ENCODE data around the gene SCYL1. TPM values are rescaled to one million over a fixed set of nuclear protein-coding genes. Genes with fewer than 3 reads are reported as not detected.

The SCYL1 gene
- total RNA-seq, 2 donors from 2014 or later: 55.0 to 62.3 TPM

DNA sequence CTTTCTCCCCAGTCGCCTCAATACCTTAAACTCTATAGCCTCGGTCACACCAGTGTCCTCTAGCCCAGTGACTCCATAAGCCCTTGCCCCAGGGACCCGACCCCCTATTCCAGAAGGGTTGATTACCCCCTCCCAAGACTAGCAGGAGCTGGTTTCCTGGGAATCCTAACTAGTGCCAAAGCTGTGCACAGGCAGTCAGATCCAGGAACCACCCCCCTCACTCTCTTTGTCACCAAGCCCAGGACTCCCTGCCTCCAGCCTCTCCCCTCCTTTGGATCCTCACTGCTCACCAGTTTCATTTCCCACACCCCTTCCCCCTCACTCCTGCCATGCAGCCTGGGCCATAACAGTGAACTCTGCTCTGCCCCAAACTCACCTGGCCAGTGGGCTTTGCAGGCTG, 23.5 kb downstream of the SCYL1 start:
- no peak overlapping the region for H3K27ac ChIP-seq
- ATAC-seq (no peak), DNase-seq (no peak)
- H3K4me3 ChIP-seq: no peak overlapping the region
- WGBS, 2 donors: 93 to 94% methylated on average over 3 of the region's 3 CpGs
- TF ChIP-seq, protein P1, sequence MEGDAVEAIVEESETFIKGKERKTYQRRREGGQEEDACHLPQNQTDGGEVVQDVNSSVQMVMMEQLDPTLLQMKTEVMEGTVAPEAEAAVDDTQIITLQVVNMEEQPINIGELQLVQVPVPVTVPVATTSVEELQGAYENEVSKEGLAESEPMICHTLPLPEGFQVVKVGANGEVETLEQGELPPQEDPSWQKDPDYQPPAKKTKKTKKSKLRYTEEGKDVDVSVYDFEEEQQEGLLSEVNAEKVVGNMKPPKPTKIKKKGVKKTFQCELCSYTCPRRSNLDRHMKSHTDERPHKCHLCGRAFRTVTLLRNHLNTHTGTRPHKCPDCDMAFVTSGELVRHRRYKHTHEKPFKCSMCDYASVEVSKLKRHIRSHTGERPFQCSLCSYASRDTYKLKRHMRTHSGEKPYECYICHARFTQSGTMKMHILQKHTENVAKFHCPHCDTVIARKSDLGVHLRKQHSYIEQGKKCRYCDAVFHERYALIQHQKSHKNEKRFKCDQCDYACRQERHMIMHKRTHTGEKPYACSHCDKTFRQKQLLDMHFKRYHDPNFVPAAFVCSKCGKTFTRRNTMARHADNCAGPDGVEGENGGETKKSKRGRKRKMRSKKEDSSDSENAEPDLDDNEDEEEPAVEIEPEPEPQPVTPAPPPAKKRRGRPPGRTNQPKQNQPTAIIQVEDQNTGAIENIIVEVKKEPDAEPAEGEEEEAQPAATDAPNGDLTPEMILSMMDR (IDR thresholded peaks at IDR 0.05): no peak
- no peak for TF ChIP-seq POLR2A (IDR thresholded peaks at IDR 0.05)
- no peaks in the 10 kb centered on the region for H3K27me3 ChIP-seq
- no peaks in the 10 kb centered on the region for H3K36me3 ChIP-seq (replicated peaks in 1 of 2; ENCODE audit: insufficient read depth in 1 of 2, low read depth in 2 of 2)
- intact Hi-C loops (cut with DNase I): no loop called here
- no peaks in the 10 kb centered on the region for H3K9me3 ChIP-seq
- H3K4me1 ChIP-seq: peaks cover 35% of the 10 kb centered on the region

DNA sequence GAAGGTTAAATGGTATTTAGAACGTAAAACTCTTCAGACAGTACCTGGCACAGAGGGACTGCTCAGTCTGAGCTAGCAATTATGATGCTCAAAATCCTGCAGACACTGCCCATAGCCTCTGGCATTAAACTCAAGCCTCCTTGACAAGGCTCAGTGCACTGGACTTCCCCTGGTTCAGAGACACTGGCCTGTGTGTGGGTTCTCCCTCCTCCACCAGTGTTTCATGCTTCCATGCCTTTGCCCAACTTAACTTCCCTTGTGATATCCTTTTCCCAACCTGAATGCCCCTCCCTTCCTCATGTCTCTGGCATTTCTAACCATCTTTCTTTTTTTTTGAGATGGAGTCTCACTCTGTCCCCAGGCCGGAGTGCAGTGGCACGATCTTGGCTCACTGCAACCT, 24.2 kb downstream of the SCYL1 start:
- no peaks in the 10 kb centered on the region for H3K27me3 ChIP-seq
- no peaks in the 10 kb centered on the region for H3K9me3 ChIP-seq
- ATAC-seq: no peak
- TF ChIP-seq POLR2A (IDR thresholded peaks at IDR 0.05): no peak
- TF ChIP-seq, protein P1 (IDR thresholded peaks at IDR 0.05): no peak
- H3K36me3 ChIP-seq (replicated peaks in 1 of 2; ENCODE audit: insufficient read depth in 1 of 2, low read depth in 2 of 2): no peaks in the 10 kb centered on the region
- WGBS, 2 donors: 94% methylated on average over 3 of the region's 3 CpGs
- intact Hi-C loops (cut with DNase I): no loop called here
- no peak for DNase-seq
- H3K27ac ChIP-seq: no peak overlapping the region
- peaks cover 35% of the 10 kb centered on the region for H3K4me1 ChIP-seq
- H3K4me3 ChIP-seq: no peak overlapping the region

DNA sequence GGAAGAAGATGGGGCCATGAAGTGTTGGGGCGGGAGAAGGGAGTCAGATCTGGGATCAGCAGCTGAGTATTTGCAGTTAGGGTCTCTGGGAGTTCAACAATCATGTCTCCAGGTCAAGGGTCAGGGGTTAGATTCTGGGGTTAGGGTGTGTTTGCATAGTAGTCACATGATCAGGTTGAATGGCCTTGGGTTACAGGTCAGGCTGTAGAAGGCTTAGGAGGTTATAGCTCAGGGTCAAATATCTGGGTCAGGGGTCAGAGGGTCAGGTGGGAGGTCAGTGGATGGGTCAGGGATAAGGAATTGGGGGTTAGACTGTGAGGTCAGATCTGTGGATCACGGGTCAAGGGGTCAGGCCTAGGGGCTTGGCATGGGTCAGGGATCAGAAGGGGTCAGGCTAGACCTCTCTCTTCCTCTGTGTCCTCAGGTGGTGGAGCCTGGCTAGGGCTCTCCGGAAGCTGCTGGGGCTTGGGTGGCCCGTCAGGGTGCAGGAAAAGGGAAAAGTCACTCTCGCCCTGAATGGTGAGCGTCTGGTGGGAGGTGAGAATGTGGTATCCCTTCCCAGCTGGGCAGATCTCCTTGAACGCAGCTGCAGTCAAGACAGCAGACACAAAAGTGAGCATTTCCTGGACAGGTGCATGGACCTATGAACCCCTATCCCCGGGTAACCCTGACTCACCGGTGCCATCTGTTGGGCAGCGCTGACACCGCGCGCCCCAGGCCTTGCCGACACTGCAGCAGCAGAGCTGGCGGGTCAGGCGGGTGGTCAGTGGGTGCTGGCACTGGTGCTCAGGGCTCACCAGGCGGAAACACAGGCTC, 26.9 kb downstream of the SCYL1 start:
- no peak overlapping the region for H3K4me3 ChIP-seq
- no peaks in the 10 kb centered on the region for H3K36me3 ChIP-seq (replicated peaks in 1 of 2; ENCODE audit: insufficient read depth in 1 of 2, low read depth in 2 of 2)
- ATAC-seq (peak; percentile 86), DNase-seq (peak; percentile 78 to 88 (median 84))
- TF ChIP-seq POLR2A (IDR thresholded peaks at IDR 0.05): peak in 2 of 3 donors; percentile 29 to 38
- TF ChIP-seq, protein P1 (IDR thresholded peaks at IDR 0.05): peak; percentile 25 to 78 (median 56)
- WGBS, 2 donors: 31 to 66% methylated on average over 7 to 17 of the region's 17 CpGs
- H3K4me1 ChIP-seq: peaks cover 44% of the 10 kb centered on the region
- H3K27ac ChIP-seq: peak overlapping the region; percentile 12 to 79 (median 78)
- intact Hi-C loops (cut with DNase I): no loop called here
- no peaks in the 10 kb centered on the region for H3K27me3 ChIP-seq
- H3K9me3 ChIP-seq: no peaks in the 10 kb centered on the region

GRCh38 chr11:65552388-65552951, 27.6 kb downstream of the SCYL1 start:
- no peak overlapping the region for H3K4me3 ChIP-seq
- no peaks in the 10 kb centered on the region for H3K9me3 ChIP-seq
- TF ChIP-seq, protein P1 (IDR thresholded peaks at IDR 0.05): no peak
- no peak for TF ChIP-seq POLR2A (IDR thresholded peaks at IDR 0.05)
- WGBS, 2 donors: 66 to 74% methylated on average over 8 to 9 of the region's 9 CpGs
- peak overlapping the region; percentile 12 to 79 (median 78) for H3K27ac ChIP-seq
- ATAC-seq: no peak
- no peak for DNase-seq
- intact Hi-C loops (cut with DNase I): no loop called here
- no peaks in the 10 kb centered on the region for H3K36me3 ChIP-seq (replicated peaks in 1 of 2; ENCODE audit: insufficient read depth in 1 of 2, low read depth in 2 of 2)
- H3K27me3 ChIP-seq: no peaks in the 10 kb centered on the region
- H3K4me1 ChIP-seq: peaks cover 45% of the 10 kb centered on the region

Data from body of pancreas (tissue), 4 donors.